WTC11 (cell line): ENCODE data around the gene FOXQ1. TPM values are rescaled to one million over a fixed set of nuclear protein-coding genes. Genes with fewer than 3 reads are reported as not detected.

Experiments used
- ATAC-seq: fragments of 200-7000 bp; cut with Tn5 transposase; 2 replicates; pipeline ENCODE4 v1.10.0; 2021; ENCODE audit warnings: mild to moderate bottlenecking, moderate library complexity
- CTCF ChIA-PET: fragments of 300-600 bp; sonication (Branson Sonifier 250); formaldehyde crosslinking; loops from one replicate; lab custom pipeline; 2021; ENCODE audit warnings: antibody characterized with exemption; lab: Charles Lee
- POLR2A ChIA-PET: fragments of 350-600 bp; sonication (Branson Sonifier 250); formaldehyde crosslinking; loops from one replicate; lab custom pipeline; 2021; ENCODE audit warnings: antibody characterized with exemption; lab: Charles Lee
- DNase-seq: peaks from one replicate; pipeline ENCODE4 v3.0.0; 2021; ENCODE audit warnings: low spot score
- H3K27ac Mint-ChIP-seq: 2 replicates; pipeline ENCODE4 v1.8.0; 2021; ENCODE audit warnings: mixed read lengths
- H3K27me3 Mint-ChIP-seq: 2 replicates; pipeline ENCODE4 v1.8.0; 2021; ENCODE audit warnings: low read depth, mild to moderate bottlenecking, moderate library complexity, mixed read lengths
- H3K36me3 Mint-ChIP-seq: 2 replicates; pipeline ENCODE4 v1.8.0; 2021; ENCODE audit warnings: mixed read lengths
- H3K4me1 Mint-ChIP-seq: 2 replicates; pipeline ENCODE4 v1.8.0; 2022; ENCODE audit warnings: mixed read lengths
- H3K4me3 Mint-ChIP-seq: 2 replicates; pipeline ENCODE4 v1.8.0; 2021; ENCODE audit warnings: mild to moderate bottlenecking, moderate library complexity, mixed read lengths
- H3K9me3 Mint-ChIP-seq: 2 replicates; pipeline ENCODE4 v1.8.0; 2021; ENCODE audit warnings: mixed read lengths
- CREB1 ChIP-seq: sonication (generic); formaldehyde crosslinking; IDR thresholded peaks from 2 replicates; pipeline ENCODE4 v1.8.0; 2023; ENCODE audit warnings: mild to moderate bottlenecking, missing genetic modification reagents
- ESRRA ChIP-seq: sonication (generic); formaldehyde crosslinking; IDR thresholded peaks from 2 replicates; pipeline ENCODE4 v1.8.1; 2022; ENCODE audit warnings: mild to moderate bottlenecking, missing genetic modification reagents, borderline replicate concordance
- ETV6 ChIP-seq: sonication (generic); formaldehyde crosslinking; IDR thresholded peaks from 2 replicates; pipeline ENCODE4 v1.8.1; 2022; ENCODE audit warnings: mild to moderate bottlenecking, missing genetic modification reagents
- FOXP1 ChIP-seq: sonication (generic); formaldehyde crosslinking; IDR thresholded peaks from 2 replicates; pipeline ENCODE4 v1.8.0; 2022; ENCODE audit warnings: missing genetic modification reagents, mild to moderate bottlenecking, moderate library complexity, borderline replicate concordance
- KAT7 ChIP-seq: sonication (generic); formaldehyde crosslinking; IDR thresholded peaks from 2 replicates; pipeline ENCODE4 v1.8.1; 2023; ENCODE audit warnings: missing genetic modification reagents, mild to moderate bottlenecking, borderline replicate concordance
- NFATC4 ChIP-seq: fragments of 250-450 bp; sonication (Bioruptor Pico); IDR thresholded peaks from 2 replicates; pipeline ENCODE4 v1.9.0; 2021; ENCODE audit warnings: mild to moderate bottlenecking
- SMAD4 ChIP-seq: sonication (generic); formaldehyde crosslinking; IDR thresholded peaks from 2 replicates; pipeline ENCODE4 v1.8.0; 2022; ENCODE audit warnings: mild to moderate bottlenecking, missing genetic modification reagents
- SP1 ChIP-seq: sonication (generic); formaldehyde crosslinking; conservative IDR thresholded peaks from 2 replicates; pipeline ENCODE4 v1.8.1; 2022; ENCODE audit warnings: missing genetic modification reagents
- ZNF263 ChIP-seq: sonication (generic); formaldehyde crosslinking; IDR thresholded peaks from 2 replicates; pipeline ENCODE4 v1.8.1; 2022; ENCODE audit warnings: low read depth, mild to moderate bottlenecking, moderate library complexity, missing genetic modification reagents
- total RNA-seq: library from RNA; stranded (reverse); gene quantifications from 3 replicates; pipeline ENCODE4 v1.2.3, GENCODE V29; 2021
- TF ChIP-seq, protein P1 (sequence below): sonication (generic); formaldehyde crosslinking; IDR thresholded peaks from 2 replicates; pipeline ENCODE4 v1.8.1; 2022; ENCODE audit warnings: mild to moderate bottlenecking, moderate library complexity, missing genetic modification reagents
- TF ChIP-seq, protein P2 (sequence below): sonication (generic); formaldehyde crosslinking; IDR thresholded peaks from 2 replicates; pipeline ENCODE4 v1.8.1; 2023; ENCODE audit warnings: mild to moderate bottlenecking, missing genetic modification reagents, moderate library complexity
- TF ChIP-seq, protein P3 (sequence below): sonication (generic); formaldehyde crosslinking; IDR thresholded peaks from 2 replicates; pipeline ENCODE4 v1.8.1; 2023; ENCODE audit warnings: mild to moderate bottlenecking, missing genetic modification reagents, borderline replicate concordance
- TF ChIP-seq, protein P4 (sequence below): sonication (generic); formaldehyde crosslinking; conservative IDR thresholded peaks from 2 replicates; pipeline ENCODE4 v1.8.1; 2023; ENCODE audit warnings: mild to moderate bottlenecking, low read depth, missing genetic modification reagents, moderate library complexity
- TF ChIP-seq, protein P5 (sequence below): fragments of 250-450 bp; sonication (Bioruptor Pico); IDR thresholded peaks from 2 replicates; pipeline ENCODE4 v1.9.0; 2021; ENCODE audit warnings: moderate library complexity, mild to moderate bottlenecking, inconsistent platforms, borderline replicate concordance
- TF ChIP-seq, protein P6 (sequence below): sonication (generic); formaldehyde crosslinking; IDR thresholded peaks from 2 replicates; pipeline ENCODE4 v1.8.0; 2023; ENCODE audit warnings: mild to moderate bottlenecking, missing genetic modification reagents
- TF ChIP-seq, protein P7 (sequence below): sonication (generic); formaldehyde crosslinking; IDR thresholded peaks from 2 replicates; pipeline ENCODE4 v1.8.1; 2022; ENCODE audit warnings: low read depth, missing genetic modification reagents, borderline replicate concordance

The FOXQ1 gene
- total RNA-seq, 1 experiment from 2014 or later = 0.35 TPM

DNA sequence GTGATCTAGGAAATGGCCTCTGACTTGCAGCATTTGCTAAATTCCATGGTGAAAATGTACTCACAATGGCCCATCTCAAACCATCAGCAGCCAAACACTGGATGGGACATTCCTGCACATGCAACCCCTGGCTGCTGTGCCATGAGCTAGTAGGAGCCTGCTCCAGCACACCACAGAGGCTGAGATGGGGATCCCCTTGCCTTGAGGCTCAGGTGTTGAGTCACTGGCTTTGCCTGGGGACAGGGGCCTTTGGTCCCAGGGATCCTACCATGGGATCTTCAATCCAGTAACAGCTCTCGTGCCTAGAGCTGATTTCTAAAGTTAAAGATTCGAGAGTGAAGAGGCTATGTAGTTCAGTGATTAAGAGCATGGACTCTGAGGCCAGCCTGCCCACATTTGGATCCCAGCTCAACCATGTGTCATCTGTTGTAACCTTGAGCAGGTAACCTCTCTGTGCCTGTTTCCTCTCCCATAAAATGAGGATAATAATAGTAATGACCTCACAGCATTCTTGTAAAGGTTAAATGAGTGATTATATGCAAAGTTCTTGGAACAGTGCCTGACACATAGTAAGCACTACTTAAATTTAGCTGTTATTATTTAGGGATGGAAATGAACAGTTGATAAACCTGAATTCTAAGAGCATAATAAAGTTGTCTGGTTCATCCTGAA, 16.4 kb downstream of the FOXQ1 start:
- ATAC-seq = no peak
- POLR2A ChIA-PET = no interaction called here

More for the DNA sequence above, 16.4 kb downstream of the FOXQ1 start:
- peaks cover 17% of the 10 kb centered on the region for H3K27me3 Mint-ChIP-seq
- H3K36me3 Mint-ChIP-seq = peaks cover 24% of the 10 kb centered on the region
- TF ChIP-seq, protein P1, sequence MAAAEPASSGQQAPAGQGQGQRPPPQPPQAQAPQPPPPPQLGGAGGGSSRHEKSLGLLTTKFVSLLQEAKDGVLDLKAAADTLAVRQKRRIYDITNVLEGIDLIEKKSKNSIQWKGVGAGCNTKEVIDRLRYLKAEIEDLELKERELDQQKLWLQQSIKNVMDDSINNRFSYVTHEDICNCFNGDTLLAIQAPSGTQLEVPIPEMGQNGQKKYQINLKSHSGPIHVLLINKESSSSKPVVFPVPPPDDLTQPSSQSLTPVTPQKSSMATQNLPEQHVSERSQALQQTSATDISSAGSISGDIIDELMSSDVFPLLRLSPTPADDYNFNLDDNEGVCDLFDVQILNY = no peak
- TF ChIP-seq, protein P2, sequence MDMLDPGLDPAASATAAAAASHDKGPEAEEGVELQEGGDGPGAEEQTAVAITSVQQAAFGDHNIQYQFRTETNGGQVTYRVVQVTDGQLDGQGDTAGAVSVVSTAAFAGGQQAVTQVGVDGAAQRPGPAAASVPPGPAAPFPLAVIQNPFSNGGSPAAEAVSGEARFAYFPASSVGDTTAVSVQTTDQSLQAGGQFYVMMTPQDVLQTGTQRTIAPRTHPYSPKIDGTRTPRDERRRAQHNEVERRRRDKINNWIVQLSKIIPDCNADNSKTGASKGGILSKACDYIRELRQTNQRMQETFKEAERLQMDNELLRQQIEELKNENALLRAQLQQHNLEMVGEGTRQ (CRISPR knock-in tag) = no peak
- TF ChIP-seq SP1 (CRISPR knock-in tag) (no peak), CREB1 (CRISPR knock-in tag) (no peak), ESRRA (CRISPR knock-in tag) (no peak), SMAD4 (CRISPR knock-in tag) (no peak), ZNF263 (CRISPR knock-in tag) (no peak), ETV6 (CRISPR knock-in tag) (no peak), NFATC4 (CRISPR knock-in tag) (no peak), KAT7 (CRISPR knock-in tag) (no peak), FOXP1 (CRISPR knock-in tag) (no peak)
- TF ChIP-seq, protein P3, sequence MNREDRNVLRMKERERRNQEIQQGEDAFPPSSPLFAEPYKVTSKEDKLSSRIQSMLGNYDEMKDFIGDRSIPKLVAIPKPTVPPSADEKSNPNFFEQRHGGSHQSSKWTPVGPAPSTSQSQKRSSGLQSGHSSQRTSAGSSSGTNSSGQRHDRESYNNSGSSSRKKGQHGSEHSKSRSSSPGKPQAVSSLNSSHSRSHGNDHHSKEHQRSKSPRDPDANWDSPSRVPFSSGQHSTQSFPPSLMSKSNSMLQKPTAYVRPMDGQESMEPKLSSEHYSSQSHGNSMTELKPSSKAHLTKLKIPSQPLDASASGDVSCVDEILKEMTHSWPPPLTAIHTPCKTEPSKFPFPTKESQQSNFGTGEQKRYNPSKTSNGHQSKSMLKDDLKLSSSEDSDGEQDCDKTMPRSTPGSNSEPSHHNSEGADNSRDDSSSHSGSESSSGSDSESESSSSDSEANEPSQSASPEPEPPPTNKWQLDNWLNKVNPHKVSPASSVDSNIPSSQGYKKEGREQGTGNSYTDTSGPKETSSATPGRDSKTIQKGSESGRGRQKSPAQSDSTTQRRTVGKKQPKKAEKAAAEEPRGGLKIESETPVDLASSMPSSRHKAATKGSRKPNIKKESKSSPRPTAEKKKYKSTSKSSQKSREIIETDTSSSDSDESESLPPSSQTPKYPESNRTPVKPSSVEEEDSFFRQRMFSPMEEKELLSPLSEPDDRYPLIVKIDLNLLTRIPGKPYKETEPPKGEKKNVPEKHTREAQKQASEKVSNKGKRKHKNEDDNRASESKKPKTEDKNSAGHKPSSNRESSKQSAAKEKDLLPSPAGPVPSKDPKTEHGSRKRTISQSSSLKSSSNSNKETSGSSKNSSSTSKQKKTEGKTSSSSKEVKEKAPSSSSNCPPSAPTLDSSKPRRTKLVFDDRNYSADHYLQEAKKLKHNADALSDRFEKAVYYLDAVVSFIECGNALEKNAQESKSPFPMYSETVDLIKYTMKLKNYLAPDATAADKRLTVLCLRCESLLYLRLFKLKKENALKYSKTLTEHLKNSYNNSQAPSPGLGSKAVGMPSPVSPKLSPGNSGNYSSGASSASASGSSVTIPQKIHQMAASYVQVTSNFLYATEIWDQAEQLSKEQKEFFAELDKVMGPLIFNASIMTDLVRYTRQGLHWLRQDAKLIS (CRISPR knock-in tag) = no peak
- TF ChIP-seq, protein P4, sequence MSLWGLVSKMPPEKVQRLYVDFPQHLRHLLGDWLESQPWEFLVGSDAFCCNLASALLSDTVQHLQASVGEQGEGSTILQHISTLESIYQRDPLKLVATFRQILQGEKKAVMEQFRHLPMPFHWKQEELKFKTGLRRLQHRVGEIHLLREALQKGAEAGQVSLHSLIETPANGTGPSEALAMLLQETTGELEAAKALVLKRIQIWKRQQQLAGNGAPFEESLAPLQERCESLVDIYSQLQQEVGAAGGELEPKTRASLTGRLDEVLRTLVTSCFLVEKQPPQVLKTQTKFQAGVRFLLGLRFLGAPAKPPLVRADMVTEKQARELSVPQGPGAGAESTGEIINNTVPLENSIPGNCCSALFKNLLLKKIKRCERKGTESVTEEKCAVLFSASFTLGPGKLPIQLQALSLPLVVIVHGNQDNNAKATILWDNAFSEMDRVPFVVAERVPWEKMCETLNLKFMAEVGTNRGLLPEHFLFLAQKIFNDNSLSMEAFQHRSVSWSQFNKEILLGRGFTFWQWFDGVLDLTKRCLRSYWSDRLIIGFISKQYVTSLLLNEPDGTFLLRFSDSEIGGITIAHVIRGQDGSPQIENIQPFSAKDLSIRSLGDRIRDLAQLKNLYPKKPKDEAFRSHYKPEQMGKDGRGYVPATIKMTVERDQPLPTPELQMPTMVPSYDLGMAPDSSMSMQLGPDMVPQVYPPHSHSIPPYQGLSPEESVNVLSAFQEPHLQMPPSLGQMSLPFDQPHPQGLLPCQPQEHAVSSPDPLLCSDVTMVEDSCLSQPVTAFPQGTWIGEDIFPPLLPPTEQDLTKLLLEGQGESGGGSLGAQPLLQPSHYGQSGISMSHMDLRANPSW = no peak
- TF ChIP-seq, protein P5, sequence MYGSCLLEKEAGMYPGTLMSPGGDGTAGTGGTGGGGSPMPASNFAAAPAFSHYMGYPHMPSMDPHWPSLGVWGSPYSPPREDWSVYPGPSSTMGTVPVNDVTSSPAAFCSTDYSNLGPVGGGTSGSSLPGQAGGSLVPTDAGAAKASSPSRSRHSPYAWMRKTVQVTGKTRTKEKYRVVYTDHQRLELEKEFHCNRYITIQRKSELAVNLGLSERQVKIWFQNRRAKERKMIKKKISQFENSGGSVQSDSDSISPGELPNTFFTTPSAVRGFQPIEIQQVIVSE (CRISPR knock-in tag) = no peak
- TF ChIP-seq, protein P6, sequence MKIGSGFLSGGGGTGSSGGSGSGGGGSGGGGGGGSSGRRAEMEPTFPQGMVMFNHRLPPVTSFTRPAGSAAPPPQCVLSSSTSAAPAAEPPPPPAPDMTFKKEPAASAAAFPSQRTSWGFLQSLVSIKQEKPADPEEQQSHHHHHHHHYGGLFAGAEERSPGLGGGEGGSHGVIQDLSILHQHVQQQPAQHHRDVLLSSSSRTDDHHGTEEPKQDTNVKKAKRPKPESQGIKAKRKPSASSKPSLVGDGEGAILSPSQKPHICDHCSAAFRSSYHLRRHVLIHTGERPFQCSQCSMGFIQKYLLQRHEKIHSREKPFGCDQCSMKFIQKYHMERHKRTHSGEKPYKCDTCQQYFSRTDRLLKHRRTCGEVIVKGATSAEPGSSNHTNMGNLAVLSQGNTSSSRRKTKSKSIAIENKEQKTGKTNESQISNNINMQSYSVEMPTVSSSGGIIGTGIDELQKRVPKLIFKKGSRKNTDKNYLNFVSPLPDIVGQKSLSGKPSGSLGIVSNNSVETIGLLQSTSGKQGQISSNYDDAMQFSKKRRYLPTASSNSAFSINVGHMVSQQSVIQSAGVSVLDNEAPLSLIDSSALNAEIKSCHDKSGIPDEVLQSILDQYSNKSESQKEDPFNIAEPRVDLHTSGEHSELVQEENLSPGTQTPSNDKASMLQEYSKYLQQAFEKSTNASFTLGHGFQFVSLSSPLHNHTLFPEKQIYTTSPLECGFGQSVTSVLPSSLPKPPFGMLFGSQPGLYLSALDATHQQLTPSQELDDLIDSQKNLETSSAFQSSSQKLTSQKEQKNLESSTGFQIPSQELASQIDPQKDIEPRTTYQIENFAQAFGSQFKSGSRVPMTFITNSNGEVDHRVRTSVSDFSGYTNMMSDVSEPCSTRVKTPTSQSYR = no peak
- TF ChIP-seq, protein P7, sequence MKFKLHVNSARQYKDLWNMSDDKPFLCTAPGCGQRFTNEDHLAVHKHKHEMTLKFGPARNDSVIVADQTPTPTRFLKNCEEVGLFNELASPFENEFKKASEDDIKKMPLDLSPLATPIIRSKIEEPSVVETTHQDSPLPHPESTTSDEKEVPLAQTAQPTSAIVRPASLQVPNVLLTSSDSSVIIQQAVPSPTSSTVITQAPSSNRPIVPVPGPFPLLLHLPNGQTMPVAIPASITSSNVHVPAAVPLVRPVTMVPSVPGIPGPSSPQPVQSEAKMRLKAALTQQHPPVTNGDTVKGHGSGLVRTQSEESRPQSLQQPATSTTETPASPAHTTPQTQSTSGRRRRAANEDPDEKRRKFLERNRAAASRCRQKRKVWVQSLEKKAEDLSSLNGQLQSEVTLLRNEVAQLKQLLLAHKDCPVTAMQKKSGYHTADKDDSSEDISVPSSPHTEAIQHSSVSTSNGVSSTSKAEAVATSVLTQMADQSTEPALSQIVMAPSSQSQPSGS (CRISPR knock-in tag) = no peak
- DNase-seq = no peak
- no peak overlapping the region for H3K27ac Mint-ChIP-seq
- no peak overlapping the region for H3K4me3 Mint-ChIP-seq
- CTCF ChIA-PET = interaction anchor here (1.0 to 1.1 kb wide), 2 partner anchors 12 to 1140 kb away, joined by 3 read pairs; no protein-coding TSS in a partner anchor
- H3K4me1 Mint-ChIP-seq = peaks cover 10% of the 10 kb centered on the region
- peaks cover 34% of the 10 kb centered on the region for H3K9me3 Mint-ChIP-seq
